Measurements from ENCODE around the gene ITCH. TPM values are rescaled to one million over a fixed set of nuclear protein-coding genes. Genes with fewer than 3 reads are reported as not detected.

ITCH gene
- total RNA-seq, 2 donors from 2014 or later: 46.2 to 70.6 TPM

GRCh38 chr20:34522969-34523871 lies 160.1 kb downstream of the ITCH start:
- Histone ChIP-seq H3K27me3 (replicated peaks; ENCODE audit: insufficient read depth) (no peaks in the 10 kb centered on the region), H3K27ac (peak overlapping the region; percentile 57 to 71), H3K36me3 (peaks cover 11% of the 10 kb centered on the region), H3K4me3 (peak overlapping the region; percentile 3), H3K9me3 (no peaks in the 10 kb centered on the region), H3K4me1 (ENCODE audit: control insufficient read depth in 1 of 2, low read depth in 2 of 2) (peaks cover 28 to 63% of the 10 kb centered on the region in 2 donors)
- DNase-seq (ENCODE audit: low spot score) (no peak), ATAC-seq (ENCODE audit: insufficient number of reproducible peaks, low FRiP score, low read depth) (no peak)
- TF ChIP-seq, protein P1, sequence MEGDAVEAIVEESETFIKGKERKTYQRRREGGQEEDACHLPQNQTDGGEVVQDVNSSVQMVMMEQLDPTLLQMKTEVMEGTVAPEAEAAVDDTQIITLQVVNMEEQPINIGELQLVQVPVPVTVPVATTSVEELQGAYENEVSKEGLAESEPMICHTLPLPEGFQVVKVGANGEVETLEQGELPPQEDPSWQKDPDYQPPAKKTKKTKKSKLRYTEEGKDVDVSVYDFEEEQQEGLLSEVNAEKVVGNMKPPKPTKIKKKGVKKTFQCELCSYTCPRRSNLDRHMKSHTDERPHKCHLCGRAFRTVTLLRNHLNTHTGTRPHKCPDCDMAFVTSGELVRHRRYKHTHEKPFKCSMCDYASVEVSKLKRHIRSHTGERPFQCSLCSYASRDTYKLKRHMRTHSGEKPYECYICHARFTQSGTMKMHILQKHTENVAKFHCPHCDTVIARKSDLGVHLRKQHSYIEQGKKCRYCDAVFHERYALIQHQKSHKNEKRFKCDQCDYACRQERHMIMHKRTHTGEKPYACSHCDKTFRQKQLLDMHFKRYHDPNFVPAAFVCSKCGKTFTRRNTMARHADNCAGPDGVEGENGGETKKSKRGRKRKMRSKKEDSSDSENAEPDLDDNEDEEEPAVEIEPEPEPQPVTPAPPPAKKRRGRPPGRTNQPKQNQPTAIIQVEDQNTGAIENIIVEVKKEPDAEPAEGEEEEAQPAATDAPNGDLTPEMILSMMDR (IDR thresholded peaks at IDR 0.05): peak; percentile 58

- TF ChIP-seq, protein P1 (IDR thresholded peaks at IDR 0.05): no peak
- peaks cover 38 to 66% of the 10 kb centered on the region in 2 donors for H3K4me1 ChIP-seq (ENCODE audit: control insufficient read depth in 1 of 2, low read depth in 2 of 2)
- DNase-seq (ENCODE audit: low spot score): no peak
- H3K9me3 ChIP-seq: no peaks in the 10 kb centered on the region
- no peaks in the 10 kb centered on the region for H3K27me3 ChIP-seq (replicated peaks; ENCODE audit: insufficient read depth)
- H3K4me3 ChIP-seq: no peak overlapping the region
- ATAC-seq (ENCODE audit: insufficient number of reproducible peaks, low FRiP score, low read depth): no peak
- H3K36me3 ChIP-seq: peaks cover 15% of the 10 kb centered on the region
- peak overlapping the region in 1 of 2 donors; percentile 0 for H3K27ac ChIP-seq
Observed at GRCh38 chr20:34524426-34524825, 161.4 kb downstream of the ITCH start.

GRCh38 chr20:34525342-34525708 lies 162.3 kb downstream of the ITCH start:
- TF ChIP-seq, protein P1 (IDR thresholded peaks at IDR 0.05): no peak
- Histone ChIP-seq H3K9me3 (no peaks in the 10 kb centered on the region), H3K36me3 (peaks cover 17% of the 10 kb centered on the region), H3K4me3 (no peak overlapping the region), H3K27ac (peak overlapping the region; percentile 35 to 69), H3K4me1 (ENCODE audit: control insufficient read depth in 1 of 2, low read depth in 2 of 2) (peaks cover 38 to 73% of the 10 kb centered on the region in 2 donors), H3K27me3 (replicated peaks; ENCODE audit: insufficient read depth) (no peaks in the 10 kb centered on the region)
- no peak for ATAC-seq (ENCODE audit: insufficient number of reproducible peaks, low FRiP score, low read depth)
- no peak for DNase-seq (ENCODE audit: low spot score)

DNA sequence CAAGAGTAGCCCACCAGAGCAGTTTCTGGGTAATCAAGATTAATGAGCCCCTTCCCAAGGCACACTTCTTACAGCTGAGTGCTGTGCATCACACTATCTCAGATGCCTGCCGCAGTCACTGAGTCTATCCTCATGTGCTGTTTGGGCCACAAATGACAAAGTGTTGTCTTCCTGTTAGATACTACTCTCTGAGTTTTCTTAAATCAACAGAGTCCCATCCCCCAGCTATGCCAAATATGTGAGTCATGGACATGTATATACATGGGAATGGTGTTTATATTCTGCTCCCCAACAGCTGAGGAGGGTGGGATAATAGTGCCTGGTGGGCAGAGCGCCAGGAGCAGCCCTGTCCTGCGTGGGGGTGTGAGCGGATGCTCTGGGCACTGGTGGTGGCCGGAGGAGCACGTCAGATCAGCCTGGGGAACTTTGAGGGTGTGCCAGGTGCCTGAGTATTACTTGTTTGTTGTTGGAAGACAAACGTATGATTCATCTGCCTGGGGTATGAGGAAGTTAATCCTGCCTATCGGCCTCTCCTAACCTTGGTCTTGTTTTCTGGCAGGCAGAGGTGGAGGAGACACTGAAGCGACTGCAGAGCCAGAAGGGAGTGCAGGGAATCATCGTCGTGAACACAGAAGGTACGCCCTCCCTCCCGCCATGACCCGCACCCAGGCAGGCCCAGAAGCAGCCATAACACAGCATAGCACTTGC lies 162.8 kb downstream of the ITCH start:
- ATAC-seq (ENCODE audit: insufficient number of reproducible peaks, low FRiP score, low read depth) (peak; percentile 66), DNase-seq (ENCODE audit: low spot score) (peak; percentile 67)
- Histone ChIP-seq H3K9me3 (no peaks in the 10 kb centered on the region), H3K27ac (peak overlapping the region; percentile 35 to 69), H3K4me3 (peak overlapping the region; percentile 35), H3K4me1 (ENCODE audit: control insufficient read depth in 1 of 2, low read depth in 2 of 2) (peaks cover 32 to 71% of the 10 kb centered on the region in 2 donors), H3K36me3 (peaks cover 22% of the 10 kb centered on the region), H3K27me3 (replicated peaks; ENCODE audit: insufficient read depth) (no peaks in the 10 kb centered on the region)
- TF ChIP-seq, protein P1 (IDR thresholded peaks at IDR 0.05): no peak

- ATAC-seq (ENCODE audit: insufficient number of reproducible peaks, low FRiP score, low read depth) (no peak), DNase-seq (ENCODE audit: low spot score) (no peak)
Observed at GRCh38 chr20:34526466-34526865, 163.4 kb downstream of the ITCH start.

More at GRCh38 chr20:34526466-34526865, 163.4 kb downstream of the ITCH start:
- no peaks in the 10 kb centered on the region for H3K9me3 ChIP-seq
- peaks cover 32 to 65% of the 10 kb centered on the region in 2 donors for H3K4me1 ChIP-seq (ENCODE audit: control insufficient read depth in 1 of 2, low read depth in 2 of 2)
- peak overlapping the region; percentile 35 to 69 for H3K27ac ChIP-seq
- no peaks in the 10 kb centered on the region for H3K27me3 ChIP-seq (replicated peaks; ENCODE audit: insufficient read depth)
- H3K36me3 ChIP-seq: peaks cover 22% of the 10 kb centered on the region
- peak overlapping the region; percentile 35 for H3K4me3 ChIP-seq
- TF ChIP-seq, protein P1 (IDR thresholded peaks at IDR 0.05): no peak

Measured in thoracic aorta (tissue), 2 donors.